Measurements from ENCODE around the gene TJP1. TPM values are rescaled to one million over a fixed set of nuclear protein-coding genes. Genes with fewer than 3 reads are reported as not detected.

The TJP1 gene
- total RNA-seq, 1 experiment from 2014 or later, result 31.6 TPM

DNA sequence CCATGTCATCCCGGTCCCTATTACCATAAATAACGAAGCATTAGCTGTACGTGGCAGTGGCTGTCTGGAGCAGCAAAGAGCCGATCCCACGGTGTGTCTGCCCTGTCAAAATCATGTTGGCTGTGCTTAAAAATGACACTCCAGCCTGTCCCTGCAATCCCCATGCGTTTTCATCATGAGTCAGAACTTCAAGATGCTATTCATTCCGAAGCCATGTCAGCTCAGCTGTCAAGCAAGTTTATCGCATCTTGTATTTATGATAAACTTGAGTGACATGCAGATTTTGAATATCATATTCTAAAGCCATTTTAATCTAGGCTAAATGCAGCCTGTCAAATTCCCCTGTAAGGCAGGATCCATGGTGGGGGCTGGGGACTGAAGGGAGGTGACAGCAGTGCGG, 152.4 kb downstream of the TJP1 start:
- DNase-seq (ENCODE audit: low read depth), result peak; percentile 57

DNA sequence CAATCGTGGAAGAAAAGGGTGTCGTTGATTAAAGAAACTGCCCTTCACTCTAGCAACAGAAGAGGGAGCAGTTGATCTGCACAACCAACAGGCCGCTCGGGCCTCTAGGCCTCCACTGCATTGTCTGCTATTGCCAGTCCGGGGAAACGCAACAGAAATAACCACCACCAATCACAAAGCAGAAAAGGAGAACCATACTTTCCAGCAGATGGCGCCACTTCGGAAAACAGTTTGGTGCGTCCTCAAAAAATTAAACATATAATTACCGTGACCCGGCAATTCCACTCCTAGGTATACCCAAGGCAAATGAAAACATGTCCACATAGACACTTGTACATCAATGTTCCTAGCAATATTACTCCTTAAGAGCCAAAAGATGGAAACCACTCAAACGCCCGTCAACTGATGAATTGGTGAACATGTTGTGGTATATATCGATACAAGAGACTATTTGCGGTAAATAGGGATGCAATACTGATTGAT, 154.1 kb downstream of the TJP1 start:
- peak; percentile 89 for DNase-seq (ENCODE audit: low read depth)

DNA sequence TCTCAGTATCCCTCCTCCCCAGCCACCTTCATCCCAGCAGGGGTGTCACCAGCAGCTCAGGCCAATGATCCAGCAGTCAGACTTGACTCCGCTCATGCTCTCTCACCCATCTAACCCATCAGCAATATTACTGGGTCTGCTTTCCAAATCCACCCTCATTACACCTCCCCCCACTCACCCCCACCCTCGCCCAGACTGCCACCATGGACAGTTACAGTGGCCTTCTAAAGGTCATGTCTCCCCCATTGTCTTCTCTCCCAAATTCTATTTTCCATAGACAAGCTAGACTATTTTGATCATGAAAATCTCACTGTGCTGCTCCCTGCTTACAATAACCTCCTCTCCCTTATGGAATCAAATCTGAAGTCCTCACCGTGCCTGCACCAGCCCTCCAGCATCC, 156.0 kb downstream of the TJP1 start:
- DNase-seq (ENCODE audit: low read depth), result no peak

DNA sequence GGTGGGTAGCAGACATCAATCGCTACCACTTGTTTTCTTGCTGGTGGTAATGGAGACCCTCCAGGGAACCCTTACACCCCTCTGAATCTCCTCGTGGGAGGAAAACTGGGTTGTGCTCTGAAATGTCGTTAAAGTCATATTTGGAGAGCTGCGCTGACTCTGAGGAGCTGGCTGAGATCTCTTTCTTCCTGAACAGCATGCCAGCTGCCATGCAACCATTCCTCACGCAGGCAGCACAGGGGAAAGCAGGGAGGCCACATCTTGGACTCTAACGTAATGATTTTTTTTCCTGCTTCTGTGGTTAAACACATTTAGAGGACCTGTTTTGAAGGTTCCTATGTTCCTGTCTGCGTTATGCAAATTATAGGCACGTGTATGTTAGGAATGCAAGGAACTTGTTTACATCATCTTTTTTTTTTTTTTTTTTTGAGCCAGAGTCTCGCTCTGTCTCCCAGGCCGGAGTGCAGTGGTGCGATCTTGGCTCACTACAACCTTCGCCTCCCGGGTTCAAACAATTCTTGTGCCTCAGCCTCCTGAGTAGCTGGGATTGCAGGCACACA, 156.7 kb downstream of the TJP1 start:
- no peak for DNase-seq (ENCODE audit: low read depth)

DNA sequence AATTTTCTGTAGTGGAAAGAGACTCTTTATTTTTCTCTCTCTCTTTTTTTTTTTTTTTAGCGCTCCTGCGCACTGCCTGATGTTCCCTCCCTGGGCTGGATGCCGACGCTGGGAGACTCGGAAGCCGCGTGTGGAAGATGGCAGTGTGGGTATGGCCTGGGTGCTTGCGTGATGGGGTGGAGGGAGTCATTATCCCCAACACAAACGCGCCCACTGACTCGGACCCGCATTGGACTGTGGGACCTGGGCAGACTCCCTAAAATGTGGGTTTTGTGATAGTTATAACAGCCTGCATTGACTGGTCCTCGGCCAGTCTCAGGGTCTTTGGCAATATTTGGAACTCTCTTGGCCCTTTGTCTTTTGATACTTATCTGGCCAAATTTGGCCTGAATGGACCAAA, 157.9 kb downstream of the TJP1 start:
- DNase-seq (ENCODE audit: low read depth), result no peak

DNA sequence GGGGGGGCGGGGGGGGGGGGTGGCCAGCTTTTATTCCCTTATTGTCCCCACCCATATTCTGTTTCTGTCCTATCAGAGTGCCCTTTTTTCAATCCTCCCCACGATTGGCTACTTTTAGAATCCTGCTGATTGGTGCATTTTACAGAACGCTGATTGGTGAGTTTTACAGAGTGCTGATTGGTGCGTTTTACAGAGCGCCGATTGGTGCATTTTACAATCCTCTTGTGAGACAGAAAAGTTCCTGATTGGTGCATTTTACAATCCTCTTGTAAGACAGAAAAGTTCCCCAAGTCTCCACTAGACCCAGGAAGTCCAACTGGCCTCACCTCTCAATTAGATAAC, 164.8 kb downstream of the TJP1 start:
- DNase-seq (ENCODE audit: low read depth), result peak; percentile 25

DNA sequence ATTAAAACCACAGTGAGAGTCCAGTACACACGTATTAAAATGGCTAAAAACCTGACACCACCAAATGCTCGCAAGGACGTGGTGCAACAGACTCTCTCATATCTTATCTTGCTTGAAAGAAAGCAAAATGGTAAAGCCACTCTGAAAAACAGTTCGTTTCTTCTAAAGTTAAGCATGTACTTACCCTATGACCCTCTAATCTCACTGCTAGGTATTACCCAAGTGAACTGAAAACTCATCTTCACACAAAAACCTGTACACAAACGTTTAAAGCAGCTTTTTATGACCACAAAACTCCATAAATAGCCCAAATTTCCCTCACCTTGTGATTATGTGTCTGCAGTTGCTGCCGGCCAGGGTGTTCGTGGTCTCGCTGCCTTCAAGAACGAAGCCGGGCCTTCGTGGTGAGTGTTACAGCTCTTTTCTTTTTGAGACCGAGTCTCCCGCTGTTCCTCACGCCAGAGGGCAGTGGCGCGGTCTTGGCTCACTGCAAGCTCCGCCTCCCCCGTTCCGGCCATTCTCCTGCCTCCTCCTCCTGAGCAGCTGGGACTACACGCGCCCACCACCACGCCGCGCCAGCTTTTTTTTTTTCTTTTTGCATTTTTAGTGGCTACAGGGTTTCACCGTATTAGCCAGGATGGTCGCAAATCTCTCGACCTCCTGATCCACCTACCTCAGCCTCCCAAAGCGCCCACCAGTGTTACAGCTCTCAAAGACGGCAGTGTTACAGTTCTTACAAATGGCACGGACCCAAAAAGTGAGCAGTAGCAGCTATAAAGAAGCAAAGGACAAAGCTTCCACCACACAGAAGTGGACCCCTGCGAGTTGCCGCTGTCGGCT, 165.4 kb downstream of the TJP1 start:
- peak; percentile 81 for DNase-seq (ENCODE audit: low read depth)

DNA sequence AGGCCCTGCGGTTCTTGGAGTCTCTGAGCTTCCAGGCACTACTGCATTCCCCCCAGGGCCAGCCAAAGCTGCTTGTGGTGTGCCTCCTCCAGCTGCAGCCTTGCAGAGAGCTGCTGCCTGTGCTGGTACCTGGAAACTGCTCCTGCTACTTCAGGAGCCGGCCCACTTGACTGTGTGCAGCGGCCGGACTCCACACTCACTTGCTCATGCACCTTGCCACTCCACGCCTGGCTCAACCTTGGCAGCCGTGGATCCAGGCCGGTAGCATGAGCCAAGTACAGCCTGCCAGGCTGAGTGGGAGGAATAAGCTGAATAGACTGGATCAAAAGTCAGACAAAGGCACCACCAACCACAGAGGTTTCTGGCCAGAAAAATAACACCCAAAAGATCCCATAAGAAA, 169.7 kb downstream of the TJP1 start:
- no peak for DNase-seq (ENCODE audit: low read depth)

DNA sequence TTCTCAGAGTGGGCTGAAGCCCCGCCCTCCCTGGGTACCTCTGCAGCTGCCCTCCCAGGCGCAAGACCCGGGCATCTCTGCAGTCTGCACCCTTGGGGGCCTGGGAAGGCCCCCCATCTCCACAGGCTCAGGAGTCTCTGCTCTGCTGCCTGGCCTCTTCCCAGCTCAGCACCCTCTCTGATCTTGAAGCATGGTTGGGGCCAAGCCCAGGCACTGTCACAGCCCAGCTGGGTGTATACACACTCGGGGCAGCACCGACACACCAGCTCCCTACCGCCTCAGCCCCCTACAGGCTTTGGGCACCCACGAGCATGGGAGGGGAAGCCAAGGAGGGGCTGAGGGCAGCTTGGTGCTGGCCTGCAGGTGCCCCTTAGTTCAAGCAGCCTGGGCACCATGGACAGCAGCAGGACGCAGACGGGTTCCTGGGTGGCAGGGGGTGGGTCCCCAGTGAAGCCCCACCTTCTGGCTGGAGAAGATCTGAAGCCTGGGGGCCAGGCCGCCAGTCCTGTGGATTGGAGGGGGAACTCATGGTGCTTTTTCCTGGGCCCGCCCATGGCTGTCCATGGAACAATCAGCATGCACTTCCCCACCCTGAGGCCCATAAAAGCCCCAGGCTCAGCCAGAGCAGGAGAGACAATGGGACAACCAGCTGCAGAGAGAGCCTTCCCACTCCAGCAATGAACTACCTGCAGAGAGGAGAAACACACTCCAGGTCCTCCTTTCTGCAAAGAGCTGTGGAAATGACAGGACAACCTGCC, 170.6 kb downstream of the TJP1 start:
- DNase-seq (ENCODE audit: low read depth), result no peak
